Measurements from ENCODE around the gene ZNF44. TPM values are rescaled to one million over a fixed set of nuclear protein-coding genes. Genes with fewer than 3 reads are reported as not detected.

Gene ZNF44
- polyA plus RNA-seq, 1 donor from 2014 or later = 14.7 TPM

GRCh38 chr19:12255372-12255771, 39.3 kb downstream of the ZNF44 start:
- no peaks in the 10 kb centered on the region for H3F3A ChIP-seq (ENCODE audit: insufficient read depth, low read length, poor library complexity, severe bottlenecking)
- H3K9me3 ChIP-seq (ENCODE audit: low read length) = peaks cover 5% of the 10 kb centered on the region
- no peaks in the 10 kb centered on the region for H3K79me2 ChIP-seq (replicated peaks; ENCODE audit: insufficient read depth, low read length)
- no peaks in the 10 kb centered on the region for H4K20me1 ChIP-seq (ENCODE audit: insufficient read depth)
- H3K27ac ChIP-seq (ENCODE audit: low read length) = no peak overlapping the region
- no peak overlapping the region for H3K4me2 ChIP-seq (ENCODE audit: low read length)
- no peaks in the 10 kb centered on the region for H3K27me3 ChIP-seq (ENCODE audit: insufficient read depth, low read depth, low read length)
- no peak overlapping the region for H2AFZ ChIP-seq (ENCODE audit: low read depth, low read length)
- TF ChIP-seq MXI1 (conservative IDR thresholded peaks at IDR 0.05; ENCODE audit: poor library complexity, severe bottlenecking) = no peak
- TF ChIP-seq SMC3 (conservative IDR thresholded peaks at IDR 0.05; ENCODE audit: poor library complexity) = no peak
- TF ChIP-seq REST (IDR thresholded peaks at IDR 0.05; ENCODE audit: borderline replicate concordance) = no peak
- no peak for TF ChIP-seq TAF1 (IDR thresholded peaks at IDR 0.05; ENCODE audit: low read depth)
- TF ChIP-seq EP300 (conservative IDR thresholded peaks at IDR 0.05; ENCODE audit: poor library complexity, severe bottlenecking) = no peak
- no peak for TF ChIP-seq EZH2 (IDR thresholded peaks at IDR 0.05; ENCODE audit: borderline replicate concordance, insufficient read depth, low read length, poor library complexity, severe bottlenecking)
- H3K9me2 ChIP-seq (ENCODE audit: insufficient read depth, low read length) = no peaks in the 10 kb centered on the region
- no peak overlapping the region for H3K4me3 ChIP-seq (ENCODE audit: low read length)
- H3K36me3 ChIP-seq (ENCODE audit: insufficient read depth, low read length) = no peaks in the 10 kb centered on the region
- no peak overlapping the region for H3K9ac ChIP-seq (ENCODE audit: low read length)

GRCh38 chr19:12247644-12248222, 47.0 kb downstream of the ZNF44 start:
- peaks cover 26% of the 10 kb centered on the region for H3K9me3 ChIP-seq (ENCODE audit: low read length)
- no peak overlapping the region for H3K9ac ChIP-seq (ENCODE audit: low read length)
- no peaks in the 10 kb centered on the region for H3F3A ChIP-seq (ENCODE audit: insufficient read depth, low read length, poor library complexity, severe bottlenecking)
- no peak overlapping the region for H3K27ac ChIP-seq (ENCODE audit: low read length)
- H2AFZ ChIP-seq (ENCODE audit: low read depth, low read length) = no peak overlapping the region
- no peaks in the 10 kb centered on the region for H3K9me2 ChIP-seq (ENCODE audit: insufficient read depth, low read length)
- H3K4me3 ChIP-seq (ENCODE audit: low read length) = no peak overlapping the region
- TF ChIP-seq RAD21 (conservative IDR thresholded peaks at IDR 0.05) = no peak
- no peak for TF ChIP-seq CTCF (IDR thresholded peaks at IDR 0.05; ENCODE audit: poor library complexity, severe bottlenecking)
- no peak for TF ChIP-seq MXI1 (conservative IDR thresholded peaks at IDR 0.05; ENCODE audit: poor library complexity, severe bottlenecking)
- TF ChIP-seq SMC3 (conservative IDR thresholded peaks at IDR 0.05; ENCODE audit: poor library complexity) = no peak
- TF ChIP-seq EP300 (conservative IDR thresholded peaks at IDR 0.05; ENCODE audit: poor library complexity, severe bottlenecking) = no peak
- TF ChIP-seq REST (IDR thresholded peaks at IDR 0.05; ENCODE audit: borderline replicate concordance) = no peak
- no peak for TF ChIP-seq POLR2AphosphoS5 (IDR thresholded peaks at IDR 0.05)
- TF ChIP-seq TAF1 (IDR thresholded peaks at IDR 0.05; ENCODE audit: low read depth) = no peak
- no peak for TF ChIP-seq EZH2 (IDR thresholded peaks at IDR 0.05; ENCODE audit: borderline replicate concordance, insufficient read depth, low read length, poor library complexity, severe bottlenecking)
- H3K36me3 ChIP-seq (ENCODE audit: insufficient read depth, low read length) = peaks cover 22% of the 10 kb centered on the region
- H3K4me2 ChIP-seq (ENCODE audit: low read length) = no peak overlapping the region
- H3K79me2 ChIP-seq (replicated peaks; ENCODE audit: insufficient read depth, low read length) = no peaks in the 10 kb centered on the region
- H3K27me3 ChIP-seq (ENCODE audit: insufficient read depth, low read depth, low read length) = no peaks in the 10 kb centered on the region
- no peaks in the 10 kb centered on the region for H4K20me1 ChIP-seq (ENCODE audit: insufficient read depth)

All from neural cell (in vitro differentiated cells).